GM21367 (cell line): ENCODE results near the gene ENTPD1.
A peak's percentile ranks its signal among the peaks of the same experiment; 100 is the strongest.
"Not testable (repeated sequence)": the region's sequence is repeated elsewhere in the genome, so short reads cannot be mapped to it uniquely, and the experiment has no call there.

Experiments used
- ATAC-seq: cut with Tn5 transposase; IDR thresholded peaks from one replicate; pipeline ENCODE4 v1.9.1; 2021; ENCODE audit not compliant: unreplicated experiment

The ENTPD1 gene

DNA sequence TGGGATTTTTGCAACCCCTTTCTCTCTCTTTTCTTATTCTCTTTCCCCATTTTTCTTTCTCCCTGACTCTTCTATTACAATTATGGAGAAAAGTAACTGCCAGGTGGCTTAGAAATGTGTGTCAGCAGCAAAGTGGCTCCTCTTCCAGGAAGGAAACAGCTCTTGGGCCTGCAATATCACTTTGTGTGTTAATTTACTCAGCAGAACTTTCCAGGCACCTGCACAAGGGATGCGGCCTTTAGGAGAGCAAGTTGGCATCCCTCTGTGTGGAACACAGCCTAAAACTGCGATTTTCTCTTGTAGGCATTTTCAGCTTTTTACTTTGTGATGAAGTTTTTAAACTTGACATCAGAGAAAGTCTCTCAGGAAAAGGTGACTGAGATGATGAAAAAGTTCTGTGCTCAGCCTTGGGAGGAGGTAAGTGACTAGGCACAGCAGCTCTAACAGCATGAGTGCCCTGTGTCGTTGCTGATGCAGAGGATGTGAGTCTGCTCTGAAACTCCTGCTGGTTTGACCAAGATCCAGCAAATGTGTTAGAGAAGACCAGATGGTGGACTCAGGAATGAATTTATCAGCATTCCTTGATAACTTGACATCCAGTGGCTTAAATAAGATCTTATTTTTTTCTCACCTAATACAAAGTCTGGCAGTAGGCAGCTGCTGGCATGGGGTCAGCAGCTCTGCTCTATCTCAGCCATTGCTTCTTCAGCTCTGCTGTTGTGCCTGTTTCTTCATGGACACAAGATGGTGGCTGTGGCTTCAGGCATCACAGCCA is 104.4 kb downstream of the ENTPD1 start:
- no peak for ATAC-seq

DNA sequence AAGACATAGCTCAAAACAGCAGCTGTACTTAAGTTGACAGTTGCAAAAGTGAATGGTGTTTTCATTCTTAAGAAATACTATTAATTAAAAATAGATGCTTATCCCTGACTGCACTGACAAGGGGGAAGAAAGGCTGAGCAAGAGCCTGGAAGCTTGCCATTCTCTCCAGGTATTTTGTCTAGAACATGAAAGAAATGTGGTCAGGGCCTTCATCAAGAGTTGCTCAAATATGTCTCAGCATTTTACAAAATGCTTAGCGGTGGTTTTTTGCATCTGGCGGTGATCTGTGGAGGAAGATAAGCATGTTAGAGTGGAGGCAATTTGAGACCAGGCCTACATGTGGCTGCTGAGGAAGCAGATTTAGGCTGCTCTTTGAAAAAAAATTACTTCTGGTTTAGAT is 105.4 kb downstream of the ENTPD1 start:
- no peak for ATAC-seq

GRCh38 chr10:95864906-95865813 is 109.2 kb downstream of the ENTPD1 start:
- peak; percentile 85 for ATAC-seq

GRCh38 chr10:95865814-95866466 is 110.0 kb downstream of the ENTPD1 start:
- no peak for ATAC-seq

DNA sequence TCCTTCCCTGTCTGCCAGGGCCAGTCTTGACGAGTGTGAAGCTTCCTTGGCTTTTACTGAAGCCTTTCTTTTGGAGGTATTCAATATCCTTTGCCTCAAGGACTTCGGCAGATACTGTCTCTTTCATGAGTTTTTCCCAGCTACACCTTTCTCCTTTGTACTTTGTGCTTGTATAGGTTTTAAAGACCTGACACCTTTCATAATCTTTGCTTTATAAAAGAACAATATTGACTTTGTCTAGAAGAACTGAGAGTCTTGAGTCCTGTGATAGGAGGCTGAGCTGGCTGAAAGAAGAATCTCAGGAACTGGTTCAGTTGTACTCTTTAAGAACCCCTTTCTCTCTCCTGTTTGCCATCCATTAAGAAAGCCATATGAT is 110.5 kb downstream of the ENTPD1 start:
- no peak for ATAC-seq

DNA sequence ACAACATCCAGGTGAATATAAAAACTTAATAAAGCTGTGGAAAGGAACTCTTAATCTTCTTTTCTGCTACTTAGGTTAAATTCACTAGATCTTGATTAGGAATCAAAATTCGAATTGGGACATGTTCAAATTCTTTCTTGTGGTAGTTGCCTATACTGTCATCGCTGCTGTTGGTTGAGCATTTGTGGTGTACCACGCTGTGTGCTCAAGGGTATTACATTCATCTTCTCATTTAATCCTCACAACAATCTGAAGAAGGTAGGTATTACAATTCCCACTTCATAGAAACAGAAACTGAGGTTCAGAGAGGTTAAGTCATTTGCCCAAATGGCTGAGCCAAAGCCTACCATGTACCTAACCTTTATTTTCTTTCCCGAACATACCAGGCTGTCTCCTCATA is 111.9 kb downstream of the ENTPD1 start:
- ATAC-seq, result no peak

DNA sequence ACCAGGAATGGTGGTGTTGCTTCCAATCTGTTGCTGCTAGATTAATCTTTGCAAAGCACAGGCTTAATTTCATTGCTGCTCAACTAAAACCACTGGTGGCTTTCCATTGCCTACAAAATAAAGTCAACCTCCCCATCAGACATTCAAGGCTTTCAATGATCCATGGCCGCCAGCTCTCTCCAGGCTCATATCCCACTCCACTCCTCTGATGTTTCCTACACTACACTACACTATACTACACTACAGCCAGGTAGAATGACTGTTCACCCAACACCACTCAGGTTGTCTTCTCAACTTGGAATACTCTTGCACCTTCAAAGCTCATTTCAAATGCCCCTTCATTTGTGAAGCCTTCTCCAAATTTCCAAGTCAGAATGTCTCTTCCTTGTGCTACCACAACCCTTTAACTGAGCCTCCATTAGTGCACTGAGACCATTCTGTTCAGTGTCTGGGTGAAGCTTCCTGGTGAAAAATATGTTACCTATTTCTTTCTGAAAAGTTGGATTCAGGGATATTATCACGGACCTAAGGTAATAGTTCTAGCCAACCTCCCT is 116.3 kb downstream of the ENTPD1 start:
- ATAC-seq, result no peak

DNA sequence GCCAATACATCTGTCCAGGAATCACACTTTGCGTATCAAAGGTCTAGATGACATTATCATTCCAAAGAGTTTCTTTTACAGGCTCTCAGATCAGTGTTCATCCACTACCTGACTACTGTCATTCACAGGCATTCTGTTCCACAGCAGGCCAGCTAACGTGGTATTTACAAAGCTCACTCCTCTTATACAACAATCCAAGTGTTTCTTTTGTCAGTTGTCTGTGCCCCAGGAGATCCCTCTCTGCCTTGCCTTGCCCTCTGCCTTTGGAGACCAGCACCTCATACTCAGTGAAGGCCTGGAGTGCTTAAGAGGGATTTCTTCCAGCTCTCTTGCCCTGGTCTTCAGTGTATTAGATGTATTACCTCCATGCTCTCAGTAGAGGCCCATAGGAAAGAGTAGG is 117.2 kb downstream of the ENTPD1 start:
- no peak for ATAC-seq

DNA sequence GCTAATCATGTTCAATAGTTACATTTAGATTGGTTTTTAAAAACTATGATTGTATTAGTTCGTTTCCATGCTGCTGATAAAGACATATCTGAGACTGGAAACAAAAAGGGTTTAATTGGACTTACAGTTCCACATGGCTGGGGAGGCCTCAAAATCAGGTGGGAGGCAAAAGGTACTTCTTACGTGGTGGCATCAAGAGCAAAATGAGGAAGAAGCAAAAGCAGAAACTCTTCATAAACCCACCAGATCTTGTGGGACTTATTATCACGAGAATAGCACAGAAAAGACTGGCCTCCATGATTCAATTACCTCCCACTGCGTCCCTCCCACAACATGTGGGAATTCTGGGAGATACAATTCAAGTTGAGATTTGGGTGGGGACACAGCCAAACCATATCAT is 117.7 kb downstream of the ENTPD1 start:
- no peak for ATAC-seq

DNA sequence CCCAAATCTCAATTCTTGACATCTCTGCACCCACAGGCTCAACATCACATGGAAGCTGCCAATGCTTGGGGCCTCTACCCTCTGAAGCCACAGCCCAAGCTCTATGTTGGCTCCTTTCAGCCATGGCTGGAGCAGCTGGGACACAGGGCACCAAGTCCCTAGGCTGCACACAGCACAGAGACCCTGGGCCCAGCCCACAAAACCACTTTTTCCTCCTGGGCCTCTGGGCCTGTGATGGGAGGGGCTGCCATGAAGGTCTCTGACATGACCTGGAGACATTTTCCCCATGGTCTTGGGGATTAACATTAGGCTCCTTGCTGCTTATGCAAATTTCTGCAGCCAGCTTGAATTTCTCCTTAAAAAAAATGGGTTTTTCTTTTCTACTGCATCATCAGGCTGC is 118.8 kb downstream of the ENTPD1 start:
- not testable (repeated sequence) for ATAC-seq

DNA sequence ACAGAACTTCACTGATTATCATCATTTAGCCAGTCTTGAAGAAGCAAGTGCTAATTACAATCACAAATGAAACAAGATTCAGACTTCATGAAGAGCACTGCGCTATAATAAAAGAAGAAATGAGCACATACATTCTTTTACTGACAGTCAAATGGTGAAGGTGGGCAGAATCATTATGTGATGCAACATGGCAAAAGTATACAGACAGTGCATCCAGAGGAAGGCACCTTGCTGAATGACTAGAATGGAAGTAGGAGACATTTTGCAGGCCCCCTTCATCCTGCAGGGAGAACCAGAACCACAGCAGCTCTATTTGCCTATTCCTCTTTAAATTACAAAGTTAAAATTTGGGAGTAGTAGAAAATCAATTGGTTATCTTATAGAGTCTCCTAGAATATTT is 120.8 kb downstream of the ENTPD1 start:
- ATAC-seq, result no peak

GRCh38 chr10:95877881-95878280 is 121.9 kb downstream of the ENTPD1 start:
- ATAC-seq, result no peak

- peak; percentile 56 for ATAC-seq
Measured at GRCh38 chr10:95880704-95881103, 124.7 kb downstream of the ENTPD1 start.

- ATAC-seq, result no peak
Measured at GRCh38 chr10:95881316-95881715, 125.4 kb downstream of the ENTPD1 start.

DNA sequence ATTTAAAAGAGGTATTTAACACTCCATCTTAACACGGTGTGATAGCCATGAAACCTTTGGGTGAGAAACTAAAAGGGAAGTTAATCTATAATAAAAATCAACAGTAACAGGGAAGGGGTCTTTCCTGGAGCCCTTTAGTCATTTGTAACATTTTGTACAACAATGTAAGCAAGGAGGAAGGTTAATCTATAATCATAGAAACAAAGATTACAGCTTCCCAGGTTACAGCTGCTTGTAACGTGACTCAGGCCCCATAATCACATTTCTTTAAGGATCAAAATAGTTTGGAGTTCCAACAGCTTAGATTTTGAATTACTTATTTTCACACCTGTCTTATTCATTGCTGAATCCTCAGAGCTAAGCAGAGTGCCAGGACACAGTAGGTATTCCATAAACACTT is 133.9 kb downstream of the ENTPD1 start:
- no peak for ATAC-seq

- no peak for ATAC-seq
Measured at GRCh38 chr10:95896071-95896850, 140.3 kb downstream of the ENTPD1 start.

- not testable (repeated sequence) for ATAC-seq
Measured at GRCh38 chr10:95905897-95906580, 150.1 kb downstream of the ENTPD1 start.

GRCh38 chr10:95906677-95907455 is 150.9 kb downstream of the ENTPD1 start:
- ATAC-seq, result peak; percentile 30
